NCI-H1092 (cell line): ENCODE data around the gene C6orf47.

ENCODE experiments used
- DNase-seq: peaks from one replicate; lab custom pipeline; 2025; lab: John Stamatoyannopoulos, UW

C6orf47 gene

GRCh38 chr6:31614684-31615578 is 45.6 kb downstream of the C6orf47 start, which contains the start of gene AIF1:
Gene AIF1 (plus strand): TSS chr6:31615234. CDS start chr6:31615330, 96 bp downstream.
- no peak for DNase-seq

GRCh38 chr6:31614075-31614619 is 46.4 kb downstream of the C6orf47 start:
- DNase-seq: no peak

- DNase-seq: no peak
Observed at GRCh38 chr6:31610968-31611367, 49.6 kb downstream of the C6orf47 start.

GRCh38 chr6:31609519-31610406 is 50.8 kb downstream of the C6orf47 start:
- DNase-seq: no peak
